H9 (cell line): ENCODE data around the gene ENAM. TPM values are rescaled to one million over a fixed set of nuclear protein-coding genes. Genes with fewer than 3 reads are reported as not detected.

Experiments used
- DNase-seq: peaks from one replicate; pipeline ENCODE4 v3.0.0-alpha.2; 2017
- H2AFZ ChIP-seq: one replicate; pipeline ENCODE4 v1.6.1; 2013; ENCODE audit warnings: mild to moderate bottlenecking, low read length, control low read depth, moderate library complexity
- H2AK5ac ChIP-seq: 2 replicates; pipeline ENCODE4 v1.6.1; 2013; ENCODE audit warnings: low read length, control low read depth, mixed read lengths; ENCODE audit not compliant: insufficient read length
- H2BK120ac ChIP-seq: one replicate; pipeline ENCODE4 v1.6.1; 2013; ENCODE audit warnings: low read depth, mild to moderate bottlenecking, low read length, control low read depth, inconsistent platforms; ENCODE audit not compliant: poor library complexity, severe bottlenecking
- H2BK12ac ChIP-seq: 2 replicates; pipeline ENCODE4 v1.6.1; 2013; ENCODE audit warnings: low read length, control low read depth, mixed read lengths, low read depth; ENCODE audit not compliant: insufficient read length
- H2BK15ac ChIP-seq: 2 replicates; pipeline ENCODE4 v1.6.1; 2013; ENCODE audit warnings: low read depth, low read length, control low read depth
- H2BK20ac ChIP-seq: one replicate; pipeline ENCODE4 v1.6.1; 2013; ENCODE audit warnings: low read depth, mild to moderate bottlenecking, low read length, control low read depth, inconsistent platforms; ENCODE audit not compliant: poor library complexity, severe bottlenecking
- H2BK5ac ChIP-seq: 2 replicates; pipeline ENCODE4 v1.6.1; 2013; ENCODE audit warnings: low read length, control low read depth, mixed read lengths; ENCODE audit not compliant: insufficient read length
- H3K14ac ChIP-seq: 2 replicates; pipeline ENCODE4 v1.6.1; 2013; ENCODE audit warnings: low read length, control low read depth; ENCODE audit not compliant: insufficient read depth
- H3K18ac ChIP-seq: 2 replicates; pipeline ENCODE4 v1.6.1; 2013; ENCODE audit warnings: low read depth, mild to moderate bottlenecking, mixed read lengths, low read length, control low read depth; ENCODE audit not compliant: insufficient read length
- H3K23ac ChIP-seq: 2 replicates; pipeline ENCODE4 v1.6.1; 2013; ENCODE audit warnings: low read length, control low read depth, mixed read lengths, low read depth; ENCODE audit not compliant: insufficient read length
- H3K23me2 ChIP-seq: 2 replicates; pipeline ENCODE4 v1.6.1; 2013; ENCODE audit warnings: low read depth, mild to moderate bottlenecking, mixed read lengths, low read length, control low read depth; ENCODE audit not compliant: insufficient read length, poor library complexity, severe bottlenecking
- H3K27ac ChIP-seq: 2 replicates; pipeline ENCODE4 v1.5.1; 2013; ENCODE audit warnings: low read length, control low read depth, mixed read lengths, low read depth; ENCODE audit not compliant: insufficient read length
- H3K27me3 ChIP-seq: 2 replicates; pipeline ENCODE4 v1.6.1; 2013; ENCODE audit warnings: low read length, control low read depth, inconsistent platforms; ENCODE audit not compliant: insufficient read depth
- H3K4ac ChIP-seq: 2 replicates; pipeline ENCODE4 v1.6.1; 2013; ENCODE audit warnings: low read depth, mild to moderate bottlenecking, control low read depth, inconsistent platforms, low read length, moderate library complexity
- H3K4me1 ChIP-seq: 2 replicates; pipeline ENCODE4 v1.6.1; 2013; ENCODE audit warnings: low read length, control low read depth, inconsistent platforms; ENCODE audit not compliant: insufficient read depth
- H3K4me2 ChIP-seq: 2 replicates; pipeline ENCODE4 v1.6.1; 2013; ENCODE audit warnings: low read length, control low read depth, mixed read lengths; ENCODE audit not compliant: insufficient read length, insufficient read depth
- H3K56ac ChIP-seq: 2 replicates; pipeline ENCODE4 v1.6.1; 2013; ENCODE audit warnings: low read depth, mild to moderate bottlenecking, mixed read lengths, low read length, control low read depth; ENCODE audit not compliant: insufficient read length
- H3K79me1 ChIP-seq: 2 replicates; pipeline ENCODE4 v1.6.1; 2013; ENCODE audit warnings: low read depth, mild to moderate bottlenecking, moderate library complexity, low read length, control low read depth, inconsistent platforms; ENCODE audit not compliant: insufficient read depth, poor library complexity, severe bottlenecking
- H3K79me2 ChIP-seq: 2 replicates; pipeline ENCODE4 v1.6.1; 2013; ENCODE audit warnings: low read length, control low read depth, inconsistent platforms; ENCODE audit not compliant: insufficient read depth
- H3K9ac ChIP-seq: 2 replicates; pipeline ENCODE4 v1.6.1; 2013; ENCODE audit warnings: low read length, control low read depth, mixed read lengths; ENCODE audit not compliant: insufficient read length; ENCODE audit errors: extremely low read depth
- H3K9me3 ChIP-seq: one replicate; pipeline ENCODE4 v1.6.1; 2013; ENCODE audit warnings: low read depth, low read length, inconsistent platforms; ENCODE audit not compliant: control insufficient read depth
- H3T11ph ChIP-seq: one replicate; pipeline ENCODE4 v1.6.1; 2013; ENCODE audit warnings: mild to moderate bottlenecking, low read length, control low read depth, inconsistent platforms
- H4K20me1 ChIP-seq: one replicate; pipeline ENCODE4 v1.6.1; 2013; ENCODE audit not compliant: control insufficient read depth, insufficient read length, insufficient read depth
- H4K5ac ChIP-seq: 2 replicates; pipeline ENCODE4 v1.6.1; 2013; ENCODE audit warnings: low read depth, mild to moderate bottlenecking, mixed read lengths, low read length, control low read depth; ENCODE audit not compliant: insufficient read length
- H4K8ac ChIP-seq: replicated peaks from 2 replicates; pipeline ENCODE4 v1.6.1; 2013; ENCODE audit warnings: low read length, control low read depth, mixed read lengths, low read depth; ENCODE audit not compliant: insufficient read length
- H4K91ac ChIP-seq: 2 replicates; pipeline ENCODE4 v1.6.1; 2013; ENCODE audit warnings: low read depth, mild to moderate bottlenecking, moderate library complexity, mixed read lengths, low read length, control low read depth; ENCODE audit not compliant: insufficient read length
- H3K27ac Mint-ChIP-seq, 3 experiments: 2 replicates in 2 of 3; 3 replicates in 1 of 3; pipeline ENCODE4 v1.8.0; 2020 to 2021; ENCODE audit warnings: mixed read lengths in 3 of 3, mild to moderate bottlenecking in 1 of 3, moderate library complexity in 1 of 3
- H3K27me3 Mint-ChIP-seq: 2 replicates; pipeline ENCODE4 v1.8.0; 2021; ENCODE audit warnings: low read depth, mild to moderate bottlenecking, moderate library complexity, mixed read lengths
- H3K36me3 Mint-ChIP-seq, 3 experiments: 2 replicates in 2 of 3; 3 replicates in 1 of 3; pipeline ENCODE4 v1.8.0; 2020 to 2021; ENCODE audit warnings: low read depth in 3 of 3, mixed read lengths in 3 of 3; ENCODE audit not compliant: insufficient read depth in 1 of 3
- H3K4me1 Mint-ChIP-seq, 2 experiments: 2 replicates each; pipeline ENCODE4 v1.8.0; 2020; ENCODE audit warnings: mixed read lengths in 2 of 2
- H3K4me3 Mint-ChIP-seq, 2 experiments: 2 replicates in 1 of 2; 3 replicates in 1 of 2; pipeline ENCODE4 v1.8.0; 2020 to 2021; ENCODE audit warnings: mild to moderate bottlenecking in 2 of 2, mixed read lengths in 2 of 2, moderate library complexity in 1 of 2
- H3K9me3 Mint-ChIP-seq, 2 experiments: 2 replicates in 1 of 2; 3 replicates in 1 of 2; pipeline ENCODE4 v1.8.0; 2020; ENCODE audit warnings: mild to moderate bottlenecking in 2 of 2, mixed read lengths in 2 of 2, moderate library complexity in 1 of 2
- CTCF ChIP-seq: fragments of 200-600 bp; sonication (generic); conservative IDR thresholded peaks from 3 replicates; pipeline ENCODE4 v1.8.0; 2021; ENCODE audit warnings: antibody characterized with exemption, mild to moderate bottlenecking
- WGBS: extraction: QIAGEN DNeasy Blood & Tissue Kit; methylation state at CpG from one replicate; pipeline ENCODE4 v1.1.7; 2013; ENCODE audit warnings: missing lambda C conversion rate, low lambda C conversion rate, mixed read lengths; ENCODE audit not compliant: insufficient read length; ENCODE audit errors: extremely low coverage; 5-methylcytosine and 5-hydroxymethylcytosine counted together
- long read RNA-seq: library from polyadenylated mRNA; unstranded; transcript quantifications from one replicate; pipeline ENCODE4 v2.0.0, GENCODE V29; 2020
- total RNA-seq: library from RNA; stranded (reverse); gene quantifications from 2 replicates; pipeline ENCODE4 v1.2.1, GENCODE V29; 2021

Gene ENAM
- not detected in 2 replicates for total RNA-seq
- long read RNA-seq = 0 reads

GRCh38 chr4:70628444-70628843, at the start of gene ENAM:
ENAM (plus strand) TSS chr4:70628744; CDS start chr4:70629501, 757 bp downstream.
- no peak within 1 kb of the TSS for H2BK12ac ChIP-seq
- DNase-seq = no peak
- H2BK120ac ChIP-seq = no peak within 1 kb of the TSS
- no peaks in the 10 kb centered on the region for H3K27me3 ChIP-seq
- no peaks in the 10 kb centered on the region for H3K79me1 ChIP-seq
- Mint-ChIP-seq H3K9me3 (no peaks in the 10 kb centered on the region), H3K27me3 (no peaks in the 10 kb centered on the region; the same call in 1 of the 2 replicates), H3K27ac (no peak within 1 kb of the TSS), H3K4me3 (no peak within 1 kb of the TSS), H3K4me1 (no peaks in the 10 kb centered on the region; a peak in 1 of 4 replicates), H3K36me3 (no peaks in the 10 kb centered on the region)
- H4K20me1 ChIP-seq = no peaks in the 10 kb centered on the region
- H4K91ac ChIP-seq = no peak within 1 kb of the TSS
- H2BK15ac ChIP-seq = no peak within 1 kb of the TSS
- H3K79me2 ChIP-seq = no peaks in the 10 kb centered on the region
- H2AK5ac ChIP-seq = no peak within 1 kb of the TSS
- no peak within 1 kb of the TSS for H3T11ph ChIP-seq
- no peak for TF ChIP-seq CTCF
- H3K23me2 ChIP-seq = no peaks in the 10 kb centered on the region
- H3K56ac ChIP-seq = no peak within 1 kb of the TSS
- no peak within 1 kb of the TSS for H3K23ac ChIP-seq
- H3K4me1 ChIP-seq = no peaks in the 10 kb centered on the region
- H3K9ac ChIP-seq = no peak within 1 kb of the TSS
- H2BK5ac ChIP-seq = no peak within 1 kb of the TSS
- H4K5ac ChIP-seq = no peak within 1 kb of the TSS
- H3K27ac ChIP-seq = no peak within 1 kb of the TSS
- no peak within 1 kb of the TSS for H3K4ac ChIP-seq
- no peak within 1 kb of the TSS for H4K8ac ChIP-seq
- H3K18ac ChIP-seq = no peak within 1 kb of the TSS
- H2BK20ac ChIP-seq = no peak within 1 kb of the TSS
- no peaks in the 10 kb centered on the region for H3K9me3 ChIP-seq
- H3K4me2 ChIP-seq = no peak within 1 kb of the TSS
- no peak within 1 kb of the TSS for H3K14ac ChIP-seq
- WGBS = no CpG with 5 or more reads among the region's 2 CpGs
- no peak within 1 kb of the TSS for H2AFZ ChIP-seq
